ENCODE data around the gene UIMC1. TPM values are rescaled to one million over a fixed set of nuclear protein-coding genes. Genes with fewer than 3 reads are reported as not detected.

Gene UIMC1
- total RNA-seq, 1 experiment from 2014 or later = 96.3 TPM

- TSS peak; percentile 59 for BruUV-seq (replicated peaks)
- peak; percentile 94 for DNase-seq (ENCODE audit: unreplicated experiment)
- TF ChIP-seq CTCF (IDR thresholded peaks at IDR 0.05; ENCODE audit: unreplicated experiment) = no peak
- Mint-ChIP-seq H3K27me3 (ENCODE audit: insufficient read depth, unreplicated experiment) (no peaks in the 10 kb centered on the region), H3K4me1 (ENCODE audit: insufficient read depth, unreplicated experiment) (peaks cover 12% of the 10 kb centered on the region), H3K9me3 (ENCODE audit: unreplicated experiment) (no peaks in the 10 kb centered on the region), H3K36me3 (ENCODE audit: insufficient read depth, unreplicated experiment) (peaks cover 55% of the 10 kb centered on the region), H3K27ac (ENCODE audit: low read depth, unreplicated experiment) (peak overlapping the region; percentile 44), H3K4me3 (ENCODE audit: unreplicated experiment) (no peak overlapping the region)
- CTCF ChIA-PET = interaction anchor here (1.0 to 1.4 kb wide), 2 partner anchors 31 to 35 kb away, joined by 3 read pairs; no protein-coding TSS in a partner anchor
- intact Hi-C loops (cut with micrococcal nuclease) = no loop called here
- POLR2A ChIA-PET = interaction anchor here (1.0 to 1.9 kb wide), 5 partner anchors 11 to 94 kb away, joined by 3 to 8 read pairs (median 4); no protein-coding TSS in a partner anchor
Observed at GRCh38 chr5:177040814-177041420, 34.3 kb upstream of the UIMC1 start.

- H3K36me3 Mint-ChIP-seq (ENCODE audit: insufficient read depth, unreplicated experiment) = peaks cover 29% of the 10 kb centered on the region
Observed at GRCh38 chr5:177036921-177037320, 30.3 kb upstream of the UIMC1 start.

GRCh38 chr5:177036443-177036842, 29.9 kb upstream of the UIMC1 start:
- intact Hi-C loops (cut with micrococcal nuclease) = no loop called here
- peaks cover 27% of the 10 kb centered on the region for H3K36me3 Mint-ChIP-seq (ENCODE audit: insufficient read depth, unreplicated experiment)
- peaks cover 11% of the 10 kb centered on the region for H3K4me1 Mint-ChIP-seq (ENCODE audit: insufficient read depth, unreplicated experiment)
- DNase-seq (ENCODE audit: unreplicated experiment) = no peak
- ChIA-PET CTCF (no interaction called here), POLR2A (interaction anchor here (1.1 to 1.6 kb wide), 2 partner anchors 13 to 23 kb away, joined by 4 read pairs; no protein-coding TSS in a partner anchor)
- no peak for TF ChIP-seq CTCF (IDR thresholded peaks at IDR 0.05; ENCODE audit: unreplicated experiment)
- no peak overlapping the region for H3K4me3 Mint-ChIP-seq (ENCODE audit: unreplicated experiment)
- H3K9me3 Mint-ChIP-seq (ENCODE audit: unreplicated experiment) = peaks cover 5% of the 10 kb centered on the region
- no TSS peak for BruUV-seq (replicated peaks)
- no peaks in the 10 kb centered on the region for H3K27me3 Mint-ChIP-seq (ENCODE audit: insufficient read depth, unreplicated experiment)
- H3K27ac Mint-ChIP-seq (ENCODE audit: low read depth, unreplicated experiment) = no peak overlapping the region

More at GRCh38 chr5:177036921-177037320, 30.3 kb upstream of the UIMC1 start:
- Mint-ChIP-seq H3K9me3 (ENCODE audit: unreplicated experiment) (no peaks in the 10 kb centered on the region), H3K27me3 (ENCODE audit: insufficient read depth, unreplicated experiment) (no peaks in the 10 kb centered on the region), H3K27ac (ENCODE audit: low read depth, unreplicated experiment) (no peak overlapping the region), H3K4me1 (ENCODE audit: insufficient read depth, unreplicated experiment) (peaks cover 12% of the 10 kb centered on the region), H3K4me3 (ENCODE audit: unreplicated experiment) (no peak overlapping the region)
- intact Hi-C loops (cut with micrococcal nuclease) = no loop called here
- ChIA-PET CTCF (no interaction called here), POLR2A (interaction anchor here (1.1 to 1.6 kb wide), 2 partner anchors 14 to 22 kb away, joined by 4 read pairs; no protein-coding TSS in a partner anchor)
- BruUV-seq (replicated peaks) = no TSS peak
- TF ChIP-seq CTCF (IDR thresholded peaks at IDR 0.05; ENCODE audit: unreplicated experiment) = no peak
- DNase-seq (ENCODE audit: unreplicated experiment) = no peak

- Mint-ChIP-seq H3K4me1 (ENCODE audit: insufficient read depth, unreplicated experiment) (peaks cover 10% of the 10 kb centered on the region), H3K27ac (ENCODE audit: low read depth, unreplicated experiment) (no peak overlapping the region), H3K27me3 (ENCODE audit: insufficient read depth, unreplicated experiment) (no peaks in the 10 kb centered on the region), H3K4me3 (ENCODE audit: unreplicated experiment) (no peak overlapping the region), H3K9me3 (ENCODE audit: unreplicated experiment) (peaks cover 9% of the 10 kb centered on the region), H3K36me3 (ENCODE audit: insufficient read depth, unreplicated experiment) (peaks cover 23% of the 10 kb centered on the region)
- no peak for DNase-seq (ENCODE audit: unreplicated experiment)
- no peak for TF ChIP-seq CTCF (IDR thresholded peaks at IDR 0.05; ENCODE audit: unreplicated experiment)
- intact Hi-C loops (cut with micrococcal nuclease) = no loop called here
- ChIA-PET CTCF (interaction anchor here (0.7 to 0.8 kb wide), 2 partner anchors 12 to 30 kb away, joined by 3 to 4 read pairs; no protein-coding TSS in a partner anchor), POLR2A (interaction anchor here (0.7 to 1.6 kb wide), 3 partner anchors 11 to 23 kb away, joined by 3 to 4 read pairs (median 4); no protein-coding TSS in a partner anchor)
- BruUV-seq (replicated peaks) = no TSS peak
Observed at GRCh38 chr5:177035976-177036375, 29.4 kb upstream of the UIMC1 start.

All from MCF 10A (cell line).